ENCODE data around the gene ZNF750.

- TF ChIP-seq POLR2A (IDR thresholded peaks at IDR 0.05) (no peak), CTCF (IDR thresholded peaks at IDR 0.05) (no peak)
Observed at GRCh38 chr17:82786427-82786826, 53.4 kb downstream of the ZNF750 start.

Measured in suprapubic skin (tissue), 3 donors.